HEK293 (cell line): ENCODE data around the gene PERM1.

Source experiments
- BCL11B ChIP-seq: fragments of 450-650 bp; formaldehyde crosslinking; IDR thresholded peaks from 2 replicates; pipeline ENCODE4 v1.5.1; 2016; ENCODE audit warnings: low read depth, missing biosample characterization, missing genetic modification characterization
- GFI1B ChIP-seq: fragments of 450-650 bp; formaldehyde crosslinking; IDR thresholded peaks from 2 replicates; pipeline ENCODE4 v1.5.1; 2016; ENCODE audit warnings: missing biosample characterization, missing genetic modification characterization
- GLI2 ChIP-seq: fragments of 450-650 bp; formaldehyde crosslinking; IDR thresholded peaks from 2 replicates; pipeline ENCODE4; 2017; ENCODE audit warnings: missing biosample characterization, missing genetic modification characterization, low read depth, borderline replicate concordance
- GLIS2 ChIP-seq: fragments of 450-650 bp; formaldehyde crosslinking; IDR thresholded peaks from 2 replicates; pipeline ENCODE4 v1.5.1; 2016; ENCODE audit warnings: missing biosample characterization, missing genetic modification characterization
- HOXA7 ChIP-seq: sonication (generic); formaldehyde crosslinking; IDR thresholded peaks from 2 replicates; pipeline ENCODE4 v1.8.1; 2022; ENCODE audit warnings: missing genetic modification reagents, borderline replicate concordance
- KLF10 ChIP-seq: fragments of 450-650 bp; IDR thresholded peaks from 2 replicates; pipeline ENCODE4 v1.5.1; 2018; ENCODE audit warnings: missing biosample characterization, mild to moderate bottlenecking, missing genetic modification characterization
- KLF17 ChIP-seq: fragments of 450-650 bp; formaldehyde crosslinking; IDR thresholded peaks from 2 replicates; pipeline ENCODE4 v1.5.1; 2016; ENCODE audit warnings: missing biosample characterization, missing genetic modification characterization
- MEIS1 ChIP-seq: sonication (generic); formaldehyde crosslinking; IDR thresholded peaks from 2 replicates; pipeline ENCODE4 v1.8.1; 2022; ENCODE audit warnings: missing genetic modification reagents, mild to moderate bottlenecking, borderline replicate concordance
- REST ChIP-seq: fragments of 450-650 bp; formaldehyde crosslinking; IDR thresholded peaks from 2 replicates; pipeline ENCODE4 v1.5.1; 2016; ENCODE audit warnings: missing biosample characterization, missing genetic modification characterization
- SP2 ChIP-seq: fragments of 450-650 bp; formaldehyde crosslinking; IDR thresholded peaks from 2 replicates; pipeline ENCODE4 v1.5.1; 2016; ENCODE audit warnings: missing biosample characterization, missing genetic modification characterization
- YY2 ChIP-seq: fragments of 450-650 bp; formaldehyde crosslinking; IDR thresholded peaks from 2 replicates; pipeline ENCODE4 v1.5.1; 2016; ENCODE audit warnings: missing biosample characterization, missing genetic modification characterization
- ZBTB20 ChIP-seq: fragments of 450-650 bp; formaldehyde crosslinking; IDR thresholded peaks from 2 replicates; pipeline ENCODE4 v1.5.1; 2016; ENCODE audit warnings: missing biosample characterization, missing genetic modification characterization
- ZFP3 ChIP-seq: fragments of 450-650 bp; formaldehyde crosslinking; IDR thresholded peaks from 2 replicates; pipeline ENCODE4 v1.5.1; 2016; ENCODE audit warnings: low read depth, missing biosample characterization, missing genetic modification characterization
- ZNF132 ChIP-seq: fragments of 450-650 bp; formaldehyde crosslinking; IDR thresholded peaks from 2 replicates; pipeline ENCODE4 v1.5.1; 2017; ENCODE audit warnings: missing biosample characterization, missing genetic modification characterization, borderline replicate concordance
- ZNF133 ChIP-seq: fragments of 450-650 bp; formaldehyde crosslinking; IDR thresholded peaks from 2 replicates; pipeline ENCODE4 v1.5.1; 2016; ENCODE audit warnings: missing biosample characterization, missing genetic modification characterization
- ZNF19 ChIP-seq: fragments of 450-650 bp; formaldehyde crosslinking; IDR thresholded peaks from 2 replicates; pipeline ENCODE4; 2016; ENCODE audit warnings: missing biosample characterization, missing genetic modification characterization, low read depth
- ZNF221 ChIP-seq: fragments of 450-650 bp; formaldehyde crosslinking; IDR thresholded peaks from 2 replicates; pipeline ENCODE4 v1.5.1; 2017; ENCODE audit warnings: missing biosample characterization, missing genetic modification characterization, borderline replicate concordance
- ZNF23 ChIP-seq: fragments of 450-650 bp; formaldehyde crosslinking; IDR thresholded peaks from 2 replicates; pipeline ENCODE4 v1.5.1; 2016; ENCODE audit warnings: missing biosample characterization, missing genetic modification characterization, borderline replicate concordance
- ZNF26 ChIP-seq: fragments of 450-650 bp; formaldehyde crosslinking; IDR thresholded peaks from 2 replicates; pipeline ENCODE4 v1.5.1; 2016; ENCODE audit warnings: missing biosample characterization, missing genetic modification characterization
- ZNF280D ChIP-seq: fragments of 450-650 bp; formaldehyde crosslinking; IDR thresholded peaks from 2 replicates; pipeline ENCODE4 v1.5.1; 2016; ENCODE audit warnings: missing biosample characterization, missing genetic modification characterization
- ZNF366 ChIP-seq: fragments of 450-650 bp; formaldehyde crosslinking; conservative IDR thresholded peaks from 2 replicates; pipeline ENCODE4 v1.5.1; 2016; ENCODE audit warnings: missing biosample characterization, missing genetic modification characterization
- ZNF391 ChIP-seq: fragments of 450-650 bp; formaldehyde crosslinking; IDR thresholded peaks from 2 replicates; pipeline ENCODE4 v1.5.1; 2016; ENCODE audit warnings: low read depth, missing biosample characterization, missing genetic modification characterization, borderline replicate concordance
- ZNF416 ChIP-seq: fragments of 450-650 bp; formaldehyde crosslinking; IDR thresholded peaks from 2 replicates; pipeline ENCODE4 v1.5.1; 2016; ENCODE audit warnings: missing biosample characterization, missing genetic modification characterization
- ZNF473 ChIP-seq: fragments of 450-650 bp; formaldehyde crosslinking; IDR thresholded peaks from 2 replicates; pipeline ENCODE4 v1.5.1; 2017; ENCODE audit warnings: missing biosample characterization, missing genetic modification characterization
- ZNF561 ChIP-seq: fragments of 450-650 bp; IDR thresholded peaks from 2 replicates; pipeline ENCODE4 v1.5.1; 2018; ENCODE audit warnings: missing biosample characterization, missing genetic modification characterization, borderline replicate concordance
- ZNF571 ChIP-seq: fragments of 450-650 bp; formaldehyde crosslinking; IDR thresholded peaks from 2 replicates; pipeline ENCODE4 v1.5.0; 2017; ENCODE audit warnings: missing biosample characterization, missing genetic modification characterization
- ZNF629 ChIP-seq: fragments of 450-650 bp; formaldehyde crosslinking; IDR thresholded peaks from 2 replicates; pipeline ENCODE4 v1.5.1; 2017; ENCODE audit warnings: missing biosample characterization, missing genetic modification characterization
- ZNF677 ChIP-seq: fragments of 450-650 bp; IDR thresholded peaks from 2 replicates; pipeline ENCODE4 v1.5.0; 2018; ENCODE audit warnings: missing biosample characterization, mild to moderate bottlenecking, missing genetic modification characterization, moderate library complexity
- ZNF791 ChIP-seq: fragments of 450-650 bp; formaldehyde crosslinking; IDR thresholded peaks from 2 replicates; pipeline ENCODE4 v1.5.1; 2016; ENCODE audit warnings: missing biosample characterization, missing genetic modification characterization
- ZSCAN5A ChIP-seq: fragments of 450-650 bp; formaldehyde crosslinking; IDR thresholded peaks from 2 replicates; pipeline ENCODE4 v1.5.1; 2016; ENCODE audit warnings: missing biosample characterization, missing genetic modification characterization

The PERM1 gene

GRCh38 chr1:975896-976683 is 5.8 kb downstream of the PERM1 start (continued):
- TF ChIP-seq ZNF133 = no peak
- no peak for TF ChIP-seq HOXA7
- TF ChIP-seq ZBTB20 (tag by site-specific recombination) = peak; percentile 71; the same call in 1 of the 2 replicates
- no peak for TF ChIP-seq YY2 (tag by site-specific recombination)
- TF ChIP-seq ZNF280D (tag by site-specific recombination) = no peak
- no peak for TF ChIP-seq ZNF221 (tag by site-specific recombination)
- TF ChIP-seq GLIS2 (tag by site-specific recombination) = peak; percentile 64
- no peak for TF ChIP-seq ZSCAN5A (tag by site-specific recombination)
- TF ChIP-seq ZNF629 (tag by site-specific recombination) = peak; percentile 82
- no peak for TF ChIP-seq ZNF19 (tag by site-specific recombination)
- no peak for TF ChIP-seq ZNF677 (tag by site-specific recombination)
- TF ChIP-seq ZNF473 (tag by site-specific recombination) = no peak
- TF ChIP-seq ZNF26 (tag by site-specific recombination) = no peak
- TF ChIP-seq ZNF561 (tag by site-specific recombination) = no peak
- 0 out of 2 replicates have a peak, but pooled peaks have one; percentile 17 for TF ChIP-seq KLF17 (tag by site-specific recombination)
- TF ChIP-seq GLI2 (tag by site-specific recombination) = no peak
- TF ChIP-seq ZNF132 = no peak
- TF ChIP-seq SP2 (tag by site-specific recombination) = peak; percentile 63; the same call in 1 of the 2 replicates
- TF ChIP-seq BCL11B = no peak
- no peak for TF ChIP-seq REST (tag by site-specific recombination)
- no peak for TF ChIP-seq MEIS1 (CRISPR knock-in tag)
- TF ChIP-seq ZNF391 = 0 out of 2 replicates have a peak, but pooled peaks have one; percentile 13
- no peak for TF ChIP-seq GFI1B
- TF ChIP-seq KLF10 (tag by site-specific recombination) = peak; percentile 41; the same call in 1 of the 2 replicates
- no peak for TF ChIP-seq ZNF23
- no peak for TF ChIP-seq ZNF791 (tag by site-specific recombination)
- TF ChIP-seq ZNF571 (tag by site-specific recombination) = no peak
- no peak for TF ChIP-seq ZFP3 (tag by site-specific recombination)
- TF ChIP-seq ZNF416 (tag by site-specific recombination) = no peak
- TF ChIP-seq ZNF366 (tag by site-specific recombination) = no peak
